Measurements from ENCODE around the gene ACTR3.

ACTR3 gene

DNA sequence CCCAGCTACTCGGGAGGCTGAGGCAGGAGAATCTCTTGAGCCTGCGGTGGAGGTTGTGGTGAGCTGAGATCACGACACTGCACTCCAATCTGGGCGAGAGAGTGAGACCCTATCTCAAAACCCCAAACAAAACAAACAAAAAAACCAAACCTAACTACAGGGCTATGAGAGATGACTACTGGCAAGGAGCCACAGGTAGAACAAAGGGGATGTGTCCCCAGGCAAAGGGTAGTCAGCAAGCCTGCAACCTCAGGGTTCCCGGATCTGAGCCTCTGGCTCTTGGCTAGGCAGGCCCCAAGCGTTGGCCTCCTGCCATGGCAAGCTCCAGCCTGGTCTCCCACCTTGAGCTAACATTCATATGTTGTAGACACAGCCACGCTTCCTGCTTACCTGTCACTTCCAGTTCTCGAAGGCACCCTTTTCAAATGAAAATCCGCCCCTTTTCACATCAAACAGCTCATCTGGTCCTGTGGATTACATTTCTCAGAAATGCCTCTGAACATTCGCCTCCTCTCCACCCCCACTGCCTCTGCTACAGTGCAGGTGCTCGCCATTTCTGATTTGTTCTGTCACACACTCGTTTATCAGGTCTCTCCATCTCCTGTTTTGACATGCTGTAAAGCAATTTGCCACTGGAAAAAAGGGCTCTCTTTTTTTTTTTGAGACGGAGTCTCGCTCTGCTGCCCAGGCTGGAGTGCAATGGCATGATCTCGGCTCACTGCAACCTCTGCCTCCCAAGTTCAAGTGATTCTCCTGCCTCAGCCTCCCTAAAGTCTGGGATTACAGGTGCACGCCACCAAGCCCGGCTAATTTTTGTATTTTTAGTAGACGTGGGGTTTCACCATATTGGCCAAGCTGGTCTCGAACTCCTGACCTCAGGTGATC lies 13.1 kb upstream of the ACTR3 start:
- no peak for FAIRE-seq

DNA sequence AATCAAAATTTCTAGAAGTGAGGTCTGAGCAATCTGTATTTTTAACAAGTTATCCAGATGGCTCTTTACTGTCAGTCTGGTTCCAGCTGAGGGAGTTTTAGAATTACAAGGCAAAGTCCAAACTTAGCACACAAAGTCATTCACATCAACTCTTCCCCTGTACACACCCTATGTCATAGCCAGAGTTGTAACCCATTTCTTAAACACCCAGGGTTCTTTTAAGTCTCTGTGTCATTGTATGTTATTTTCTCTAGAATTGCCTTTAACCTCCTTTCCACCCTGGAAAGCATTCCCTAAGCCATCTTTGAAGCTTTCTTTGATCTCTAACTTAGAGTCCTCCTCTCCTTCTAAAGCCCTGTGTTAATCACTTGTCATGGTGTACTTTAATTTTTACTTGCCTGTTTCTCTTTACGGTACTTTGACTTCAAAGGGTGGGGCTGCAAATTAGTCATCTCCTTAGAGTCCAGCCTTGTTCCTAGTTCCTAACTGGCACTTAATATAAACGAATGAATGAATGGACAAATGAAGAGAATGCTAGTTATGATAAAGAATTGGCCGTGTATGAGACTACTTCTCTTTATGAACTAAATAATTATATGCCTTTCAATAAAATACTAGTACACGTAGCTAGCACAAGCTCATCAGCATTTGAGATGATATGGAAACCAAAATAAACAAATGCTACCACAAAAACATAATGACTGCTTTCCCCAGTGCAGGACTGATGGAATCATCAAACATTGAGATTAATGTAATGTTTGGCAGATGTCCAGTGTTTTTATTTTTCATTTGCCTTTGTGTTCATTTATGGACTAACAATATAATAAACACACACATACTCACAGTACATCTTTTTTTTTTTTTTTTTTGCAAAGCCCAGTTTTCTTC lies 11.9 kb upstream of the ACTR3 start:
- FAIRE-seq, result no peak

DNA sequence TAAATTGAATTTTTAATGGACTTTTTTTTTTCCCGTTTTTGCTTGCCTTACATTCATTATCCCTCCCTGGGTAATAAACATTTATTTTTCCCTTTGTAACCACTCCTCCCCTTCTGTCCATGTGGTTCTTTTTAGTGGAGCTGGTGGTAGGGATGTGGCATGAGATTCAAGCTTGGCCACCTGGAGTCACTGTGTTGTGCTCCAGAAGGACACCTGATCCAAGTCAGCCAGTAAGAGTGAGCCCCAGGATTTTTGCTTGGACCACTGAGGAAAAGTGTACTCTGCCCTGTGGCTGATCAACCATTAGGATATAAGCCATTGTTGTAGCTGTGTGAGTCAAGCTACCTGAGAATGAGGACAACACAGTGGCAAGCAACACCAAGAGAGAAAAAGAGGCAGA lies 11.1 kb upstream of the ACTR3 start:
- no peak for FAIRE-seq

DNA sequence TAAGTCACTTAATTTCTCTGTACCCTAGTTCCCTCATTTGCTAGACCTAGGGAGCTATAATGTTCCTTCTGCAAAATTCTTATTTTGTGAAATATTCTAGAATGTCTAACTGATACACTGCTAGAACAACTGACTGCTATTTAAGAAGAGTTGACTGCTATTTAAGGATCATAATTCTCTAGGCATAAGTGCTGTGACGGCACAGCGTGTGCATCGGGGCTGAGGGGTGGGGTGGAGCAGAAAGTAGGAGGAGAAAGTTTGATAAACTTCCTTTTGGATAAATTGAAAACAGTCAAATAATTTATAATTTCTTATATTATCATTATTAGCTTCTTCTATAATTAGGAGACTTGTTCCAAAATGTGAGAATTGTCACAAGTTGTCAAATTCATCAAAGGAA lies 10.4 kb upstream of the ACTR3 start:
- no peak for FAIRE-seq

DNA sequence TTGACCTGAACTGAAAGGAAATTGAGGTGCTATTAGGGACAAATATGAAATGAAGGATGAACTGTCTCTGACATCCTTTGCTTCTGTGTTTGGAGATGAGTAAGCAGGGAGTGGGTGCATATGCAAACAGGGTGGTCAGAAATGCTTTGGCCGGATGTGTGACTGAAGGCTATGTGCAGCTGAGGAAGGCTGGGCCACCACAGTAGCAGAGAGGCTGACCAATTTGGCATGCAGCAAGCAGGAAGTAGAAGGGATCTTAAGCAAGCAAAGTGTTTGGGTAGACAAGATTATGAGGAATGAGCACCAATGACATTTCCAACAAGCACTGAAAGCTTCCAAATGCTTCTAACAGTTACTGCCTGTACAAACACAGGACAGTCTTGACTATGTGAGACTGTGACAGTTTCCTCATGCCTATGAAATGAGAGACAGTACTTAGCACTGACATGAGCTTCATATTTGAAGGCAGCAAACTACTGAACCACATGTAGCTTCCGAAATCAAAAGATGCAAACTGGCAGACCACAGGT lies 3.3 kb upstream of the ACTR3 start:
- no peak for FAIRE-seq

DNA sequence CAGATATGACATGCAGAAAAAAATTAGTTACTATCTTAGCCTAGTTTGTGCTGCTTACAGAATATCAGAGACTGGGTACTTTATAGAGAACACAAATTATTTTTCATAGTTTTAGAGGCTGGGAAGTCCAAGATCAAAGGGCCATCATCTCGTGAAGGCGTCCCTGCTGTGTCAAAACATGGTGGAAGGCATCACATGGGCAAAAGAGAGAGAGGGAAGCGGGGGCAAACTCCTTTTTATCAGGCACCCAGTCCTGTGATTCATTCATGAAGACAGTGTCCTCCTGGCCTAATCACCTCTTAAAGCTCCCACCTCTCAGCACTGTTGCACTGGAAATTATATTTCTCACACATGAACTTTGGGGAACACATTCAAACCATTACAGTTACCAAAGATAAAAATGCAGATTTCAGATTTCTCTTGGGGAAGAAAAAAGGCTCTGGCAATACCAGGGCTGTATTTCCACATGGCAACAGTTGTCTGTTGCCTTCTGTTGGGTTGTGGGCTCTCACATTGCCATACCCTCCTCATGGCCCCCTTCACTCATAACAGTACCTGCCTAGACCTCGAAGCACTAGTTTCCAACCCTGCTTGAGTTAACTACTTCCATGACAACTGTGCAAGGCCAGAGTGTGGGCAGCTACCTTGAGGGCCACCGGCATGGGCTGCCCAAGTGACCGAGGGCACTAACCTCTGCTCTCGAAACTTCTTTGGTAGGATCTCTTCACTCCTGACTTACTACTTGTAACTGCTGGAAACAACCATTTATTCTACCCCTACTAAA lies 2.7 kb upstream of the ACTR3 start:
- FAIRE-seq, result no peak

DNA sequence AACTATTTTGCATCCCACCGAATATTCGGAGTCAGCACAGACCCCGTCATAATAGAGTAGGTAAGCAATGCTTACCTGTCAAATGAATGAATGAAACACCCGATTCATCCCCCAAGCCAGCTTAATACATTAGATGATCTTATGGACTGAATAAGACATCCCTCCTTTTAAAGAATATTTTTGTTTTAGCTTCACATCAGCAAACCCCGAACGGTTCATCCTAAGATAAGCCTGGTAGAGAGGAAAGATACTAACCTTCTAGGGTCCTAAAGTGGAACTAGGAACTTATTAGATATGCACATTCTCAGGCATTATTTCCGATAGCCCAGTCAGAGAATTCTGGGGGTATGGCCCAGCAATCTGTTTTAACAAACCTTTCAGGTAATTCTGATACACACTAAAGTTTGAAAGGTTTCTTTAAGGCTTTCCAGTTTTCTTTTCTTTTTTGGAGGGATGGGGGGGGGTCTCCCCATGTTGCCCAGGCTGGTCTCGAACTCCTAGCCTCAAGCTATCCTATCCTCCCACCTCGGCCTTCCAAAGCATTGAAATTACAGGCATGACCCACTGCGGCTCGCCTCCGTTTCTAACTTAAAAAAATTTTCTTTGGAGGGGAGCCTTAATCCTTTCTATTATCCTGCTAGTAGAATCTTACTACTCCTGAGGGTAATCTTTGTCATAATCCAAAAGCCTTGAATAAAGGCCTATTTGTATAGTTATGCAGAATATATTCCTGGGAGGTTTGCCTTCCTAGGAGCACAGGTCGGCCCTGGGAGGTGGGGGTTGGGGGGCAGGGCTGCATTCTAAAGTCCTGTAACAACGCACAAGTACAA lies 1.0 kb upstream of the ACTR3 start:
- no peak for FAIRE-seq

DNA sequence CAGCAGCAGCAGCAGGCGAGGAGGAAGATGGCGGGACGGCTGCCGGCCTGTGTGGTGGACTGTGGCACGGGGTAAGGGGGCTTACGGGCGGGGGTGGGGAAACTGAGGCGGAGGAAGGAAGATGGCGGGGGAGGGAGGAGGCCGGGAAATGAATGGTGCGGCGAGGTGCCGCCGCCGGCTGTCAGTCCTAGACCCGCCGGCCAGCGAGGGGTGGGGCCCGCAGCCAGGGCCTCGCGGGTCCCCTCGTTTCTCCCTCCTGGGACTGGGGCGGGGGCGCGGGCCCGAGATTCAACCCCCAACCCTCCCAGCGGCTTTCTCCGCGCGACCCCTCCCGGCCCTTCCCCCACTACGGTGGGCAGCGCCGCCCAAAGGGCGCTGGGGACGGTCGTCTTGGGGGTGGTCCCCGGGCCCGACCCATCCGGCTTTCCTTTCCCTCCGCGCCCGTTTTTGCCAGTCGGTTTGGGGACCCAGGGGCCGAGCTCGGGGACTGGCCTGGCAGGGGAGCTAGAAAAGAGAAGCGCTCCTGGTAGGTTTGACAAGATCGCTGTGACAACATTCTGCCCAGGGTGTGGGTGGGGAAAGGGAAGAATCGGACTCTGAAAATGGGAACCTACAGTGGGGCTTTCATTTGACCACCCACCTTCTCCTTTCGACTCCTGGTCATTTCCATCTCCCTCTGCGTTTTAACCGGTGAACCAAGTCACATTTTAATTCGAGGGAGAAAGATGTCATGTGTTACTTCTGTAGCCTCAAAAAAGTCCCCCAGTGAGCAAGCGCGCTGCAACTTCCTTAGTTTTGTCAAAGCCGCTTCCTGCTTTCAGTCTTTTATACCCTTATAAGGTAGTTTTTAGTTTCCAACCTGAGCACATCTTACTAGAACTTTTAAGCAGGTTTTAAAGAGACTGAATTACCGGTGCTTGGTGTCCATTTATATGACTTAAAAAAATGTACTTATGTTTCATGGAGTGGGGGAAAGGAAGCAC lies 655 bp downstream of the ACTR3 start:
- no peak for FAIRE-seq

DNA sequence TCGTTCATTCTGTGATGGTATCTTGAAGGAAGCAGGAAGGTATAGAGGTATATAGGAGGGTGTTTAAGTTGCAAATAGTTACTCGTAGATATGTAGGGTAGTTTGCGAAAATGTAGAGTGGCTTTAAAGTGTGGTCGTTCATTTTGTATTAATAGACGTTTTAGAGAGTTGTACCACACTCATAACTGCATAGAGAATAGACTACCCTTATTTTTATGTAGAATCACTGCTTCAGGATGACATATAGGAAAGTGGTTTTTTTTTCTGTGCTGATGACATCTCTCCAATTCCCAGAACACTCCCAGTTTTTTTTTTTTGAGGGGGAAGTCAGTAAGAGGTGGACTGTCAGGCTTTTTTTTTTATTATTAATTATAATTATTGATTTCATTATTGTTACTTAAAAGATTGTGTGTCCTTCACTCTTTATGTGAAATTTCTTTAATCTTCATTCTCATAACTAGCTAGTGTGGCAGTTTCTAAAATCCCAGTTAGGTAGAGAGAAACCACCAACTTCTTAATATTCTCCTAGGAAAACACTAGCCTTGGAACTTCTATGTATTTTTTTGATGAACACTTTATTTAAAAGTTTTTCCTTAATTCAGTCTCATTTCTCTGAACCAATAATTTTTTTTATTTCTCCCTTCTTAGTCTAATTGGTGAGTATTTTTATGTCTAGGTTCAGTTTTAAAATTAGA lies 1.5 kb downstream of the ACTR3 start:
- FAIRE-seq, result peak; percentile 27

DNA sequence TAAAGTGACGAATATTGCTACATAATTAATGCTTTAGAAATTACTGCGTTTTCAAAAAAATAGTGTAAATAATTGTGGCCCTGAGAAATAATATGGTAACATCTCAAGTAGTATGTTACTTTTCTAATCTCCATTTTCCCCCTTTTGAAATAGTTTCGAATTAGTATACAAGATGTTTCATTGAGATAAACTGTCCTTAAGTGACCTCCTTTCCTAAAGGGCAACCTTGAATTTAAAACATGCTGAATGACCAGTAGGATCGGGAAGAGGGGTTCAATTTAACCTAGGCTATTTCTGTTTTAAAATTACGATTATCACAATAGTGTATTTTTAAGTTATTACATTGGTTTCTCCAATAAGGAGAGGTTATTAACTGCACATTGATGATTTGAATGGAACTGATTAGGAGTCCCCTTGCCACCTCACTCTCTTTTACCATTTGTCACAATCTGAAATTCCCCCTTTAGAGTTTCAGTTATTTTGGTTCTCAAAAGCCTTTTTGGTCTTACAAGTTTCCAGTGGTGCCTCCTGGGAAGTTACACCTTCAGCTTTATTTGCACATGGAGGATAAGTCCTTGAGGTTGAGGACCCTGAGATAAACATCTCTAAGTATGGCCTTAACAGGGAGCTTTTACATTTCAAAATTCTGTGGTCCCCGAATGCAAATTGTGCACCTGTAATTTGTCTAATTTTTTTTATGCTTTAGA lies 2.3 kb downstream of the ACTR3 start:
- FAIRE-seq, result no peak

DNA sequence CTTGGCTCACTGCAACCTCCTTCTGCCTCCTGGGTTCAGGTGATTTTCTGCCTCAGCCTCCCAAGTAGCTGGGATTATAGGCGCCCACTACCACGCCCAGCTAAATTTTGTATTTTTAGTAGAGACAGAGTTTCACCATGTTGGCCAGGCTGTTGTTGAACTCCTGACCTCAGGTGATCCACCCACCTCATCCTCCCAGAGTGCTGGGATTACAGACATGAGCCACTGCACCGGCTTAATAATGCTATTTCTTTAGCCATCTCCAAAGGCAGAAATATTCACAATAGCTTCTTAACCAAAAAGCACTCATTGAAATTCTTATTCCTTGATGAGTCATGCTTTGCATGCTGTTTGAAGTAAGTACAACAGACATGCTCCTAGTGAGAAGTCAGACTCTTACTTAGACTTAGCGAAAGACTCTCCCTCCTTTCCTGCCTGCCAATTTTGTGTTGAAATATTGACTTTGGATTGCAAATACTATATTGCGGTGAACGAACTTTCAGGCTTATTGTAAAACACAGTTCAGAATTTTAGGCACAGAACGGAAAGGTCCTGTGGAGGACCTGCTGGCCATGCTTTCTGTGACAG lies 4.4 kb downstream of the ACTR3 start:
- FAIRE-seq, result no peak

DNA sequence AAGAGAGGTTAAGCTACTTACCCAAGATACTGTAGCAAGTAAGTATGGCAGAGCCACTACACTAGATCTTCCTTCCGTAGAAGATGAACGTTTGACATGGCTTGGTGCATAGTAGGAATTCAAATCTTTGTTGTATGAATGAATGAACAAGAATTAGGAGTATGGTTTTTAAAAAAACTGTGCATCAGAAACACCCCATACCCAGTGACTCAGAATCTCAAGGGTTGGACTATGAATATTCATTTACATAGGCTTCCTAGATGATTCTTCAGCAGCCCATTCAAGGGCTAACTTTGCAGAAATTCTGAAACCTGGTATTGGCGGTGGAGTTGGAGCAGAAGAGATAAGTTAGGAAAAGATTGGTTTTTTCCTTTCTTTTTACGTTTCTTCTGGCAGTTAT lies 5.4 kb downstream of the ACTR3 start:
- no peak for FAIRE-seq

DNA sequence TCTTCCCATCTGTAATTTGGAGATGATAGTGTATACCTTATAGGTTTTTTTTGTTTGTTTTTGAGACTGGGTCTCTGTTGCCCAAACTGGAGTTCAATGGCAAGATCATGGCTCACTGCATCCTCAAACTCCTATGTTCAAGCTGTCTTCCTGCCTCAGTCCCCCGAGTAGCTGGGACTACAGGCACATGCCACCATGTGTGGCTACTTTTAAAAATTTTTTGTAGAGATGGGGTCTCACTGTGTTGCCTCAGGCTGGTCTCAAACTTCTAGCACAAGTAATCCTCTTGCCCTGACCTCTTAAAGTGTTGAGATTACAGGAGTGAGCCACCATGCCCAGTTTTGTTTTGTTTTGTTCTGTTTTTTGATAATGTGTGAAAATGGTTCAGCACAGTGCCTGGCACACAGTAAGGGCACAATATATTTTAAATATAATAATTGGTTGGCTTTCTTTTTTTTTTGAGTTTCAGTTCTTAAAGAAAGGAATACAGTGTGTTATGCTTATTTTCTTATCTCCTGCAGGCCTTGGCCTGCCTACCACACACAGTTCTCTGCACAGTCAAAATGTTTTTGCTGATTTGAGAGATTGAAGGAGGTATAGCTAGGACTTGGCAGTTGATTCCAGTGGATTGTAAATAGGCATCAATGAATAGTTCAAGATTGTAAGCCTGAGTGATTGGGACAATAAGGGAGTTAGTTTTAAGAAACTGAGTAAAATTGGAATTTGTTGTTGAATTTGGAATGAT lies 6.1 kb downstream of the ACTR3 start:
- FAIRE-seq, result no peak

DNA sequence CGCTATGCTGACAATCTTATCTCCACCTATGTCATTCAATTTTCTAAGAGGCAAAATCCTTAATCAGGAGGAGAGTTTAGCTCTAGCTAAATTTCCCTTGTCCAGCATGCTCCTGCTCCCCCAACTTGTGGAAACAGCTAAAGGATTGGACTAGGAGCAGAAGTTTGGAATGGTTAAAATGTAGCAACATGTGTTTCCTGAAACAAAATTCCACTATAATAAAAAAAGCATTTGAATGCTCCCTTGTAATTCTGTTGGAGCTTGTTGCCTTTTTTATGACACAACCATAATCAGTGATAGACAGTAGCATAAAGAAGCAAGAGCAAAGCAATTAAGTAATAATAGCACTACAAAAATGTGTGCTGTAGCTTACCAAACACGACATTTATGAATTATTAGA lies 6.9 kb downstream of the ACTR3 start:
- FAIRE-seq, result no peak

DNA sequence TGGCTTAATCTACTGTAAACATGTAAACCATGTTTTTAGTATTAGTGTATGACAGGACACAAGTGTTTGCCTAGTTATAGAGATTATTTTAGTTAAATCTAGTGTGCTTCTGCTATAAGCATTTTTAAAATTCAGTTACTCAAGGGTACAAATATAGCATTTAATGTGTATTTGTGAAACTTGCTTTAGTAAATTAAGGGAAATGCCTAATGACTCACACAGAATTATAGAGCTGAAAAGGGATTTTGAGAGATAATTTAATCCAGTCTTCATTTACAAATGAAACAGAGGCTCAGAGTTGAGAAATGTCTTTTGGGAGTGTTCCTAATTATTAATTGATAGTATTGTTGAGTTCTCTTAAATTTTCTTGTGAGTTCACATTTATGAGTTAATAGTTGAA lies 8.2 kb downstream of the ACTR3 start:
- no peak for FAIRE-seq

DNA sequence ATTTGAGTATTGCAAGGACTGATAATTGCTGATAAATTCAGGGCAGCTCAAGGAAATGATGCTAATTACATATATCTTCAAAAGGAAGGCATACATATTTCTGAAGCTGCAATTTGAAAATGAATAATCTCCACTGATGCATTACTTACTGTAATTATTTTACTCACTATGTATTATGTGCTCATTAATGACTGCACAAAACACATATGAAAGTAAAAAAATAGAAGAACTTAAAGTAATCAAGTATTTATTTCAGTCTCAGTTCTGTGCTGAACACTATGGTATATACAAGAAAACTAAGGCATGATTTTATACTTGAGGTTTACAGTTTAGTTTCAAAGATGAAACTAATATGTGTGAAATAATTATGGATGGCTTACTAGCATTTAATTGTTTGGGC lies 9.3 kb downstream of the ACTR3 start:
- no peak for FAIRE-seq

DNA sequence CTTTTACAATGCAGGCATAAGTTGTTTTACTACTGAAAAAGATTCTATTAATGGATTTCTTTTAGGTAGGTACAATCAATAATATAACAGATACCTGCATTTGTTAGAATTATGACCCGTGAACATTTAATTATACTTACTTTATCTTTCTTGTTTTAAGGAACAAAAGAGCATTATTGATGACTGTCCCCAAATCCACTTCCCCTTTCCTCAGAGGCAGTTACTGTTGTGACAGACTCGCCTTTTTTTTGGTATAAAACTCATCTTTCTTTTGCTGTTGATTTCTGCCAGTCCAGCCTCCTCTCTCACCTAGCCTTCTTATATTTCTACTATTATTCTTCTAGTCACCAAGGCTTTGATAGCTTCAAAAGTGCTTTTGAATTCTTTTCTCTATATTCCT lies 12.1 kb downstream of the ACTR3 start:
- no peak for FAIRE-seq

DNA sequence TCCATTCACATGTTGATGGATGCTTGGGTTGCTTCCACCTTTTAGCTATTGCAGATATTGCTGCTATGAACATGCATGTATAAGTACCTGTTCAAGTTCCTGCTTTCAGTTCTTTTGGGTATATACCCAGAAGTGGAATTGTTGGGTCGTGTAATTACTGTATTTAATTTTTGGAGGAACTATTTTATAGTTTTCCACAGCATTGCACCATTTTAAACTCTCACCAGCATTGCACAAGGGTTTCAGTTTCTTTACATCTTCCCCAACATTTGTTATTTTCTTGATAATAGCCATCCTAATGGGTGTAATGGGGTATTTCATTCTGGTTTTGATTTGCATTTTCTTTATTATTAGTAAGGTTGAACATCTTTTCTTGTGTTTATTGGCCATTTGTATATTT lies 16.0 kb downstream of the ACTR3 start:
- no peak for FAIRE-seq
